H1 (cell line): ENCODE results near the gene PMF1. TPM values are rescaled to one million over a fixed set of nuclear protein-coding genes. Genes with fewer than 3 reads are reported as not detected.
A peak's percentile ranks its signal among the peaks of the same experiment; 100 is the strongest.

Experiments used
- CTCF ChIA-PET: fragments of 300-600 bp; sonication (Branson Sonifier 250); formaldehyde crosslinking; loops from one replicate; lab custom pipeline; 2021; ENCODE audit not compliant: partially characterized antibody; lab: Charles Lee
- POLR2A ChIA-PET: fragments of 300-600 bp; sonication (Branson Sonifier 250); formaldehyde crosslinking; loops from one replicate; lab custom pipeline; 2021; ENCODE audit warnings: inconsistent platforms; ENCODE audit not compliant: partially characterized antibody; lab: Charles Lee
- DNase-seq, 2 experiments: peaks; one replicate each; pipeline versions ENCODE4 v3.0.0 to v3.0.0-alpha.2; 2010 to 2022; ENCODE audit warnings: low spot score in 2 of 2, low read depth in 1 of 2, mixed read lengths in 1 of 2
- FAIRE-seq: peaks from 2 replicates; lab custom pipeline; 2011; peaks lifted over from hg19 to GRCh38; lab: Jason Lieb, UNC
- H2AFZ ChIP-seq: 2 replicates; pipeline ENCODE4 v1.8.1; 2012; ENCODE audit warnings: low read length, inconsistent platforms
- H2AK5ac ChIP-seq: 2 replicates; pipeline ENCODE4 v1.6.1; 2013; ENCODE audit warnings: low read depth, low read length
- H2BK120ac ChIP-seq: replicated peaks from 2 replicates; pipeline ENCODE3; 2013; ENCODE audit warnings: low read depth, low read length, inconsistent platforms
- H2BK12ac ChIP-seq: 2 replicates; pipeline ENCODE4 v1.6.1; 2013; ENCODE audit warnings: low read depth, low read length
- H2BK15ac ChIP-seq: 2 replicates; pipeline ENCODE4 v1.6.1; 2013; ENCODE audit warnings: low read length
- H2BK20ac ChIP-seq: 2 replicates; pipeline ENCODE4 v1.6.1; 2013; ENCODE audit warnings: low read length
- H2BK5ac ChIP-seq: 2 replicates; pipeline ENCODE4 v1.6.1; 2013; ENCODE audit warnings: low read depth, low read length
- H3K14ac ChIP-seq: 2 replicates; pipeline ENCODE4 v1.6.1; 2013; ENCODE audit warnings: inconsistent platforms; ENCODE audit not compliant: insufficient read length
- H3K18ac ChIP-seq: 2 replicates; pipeline ENCODE4 v1.6.1; 2013; ENCODE audit warnings: low read length; ENCODE audit errors: extremely low read depth
- H3K23ac ChIP-seq: 2 replicates; pipeline ENCODE4 v1.6.1; 2013; ENCODE audit warnings: inconsistent platforms; ENCODE audit not compliant: insufficient read length
- H3K23me2 ChIP-seq: 2 replicates; pipeline ENCODE4 v1.6.1; 2013; ENCODE audit warnings: low read depth, low read length
- H3K27ac ChIP-seq: 2 replicates; pipeline ENCODE4 v1.6.1; 2011; ENCODE audit warnings: low read depth, low read length, inconsistent platforms
- H3K27me3 ChIP-seq, 4 experiments: replicated peaks in 1 of 4; 1 replicate in 1 of 4; 2 replicates in 3 of 4; pipeline versions ENCODE4 v1.6.1 to v1.8.1; 2011 to 2013; ENCODE audit warnings: low read length in 3 of 4, mild to moderate bottlenecking in 3 of 4, inconsistent platforms in 2 of 4, mixed read lengths in 2 of 4, moderate library complexity in 1 of 4; ENCODE audit not compliant: control insufficient read depth in 3 of 4, insufficient read depth in 3 of 4; ENCODE audit errors: extremely low read depth in 1 of 4
- H3K36me3 ChIP-seq, 4 experiments: 2 replicates each; pipeline versions ENCODE4 v1.6.1 to v1.8.1; 2011 to 2013; ENCODE audit warnings: mild to moderate bottlenecking in 4 of 4, low read length in 3 of 4, moderate library complexity in 2 of 4, control low read depth in 1 of 4, inconsistent platforms in 1 of 4; ENCODE audit not compliant: insufficient read depth in 4 of 4, control insufficient read depth in 2 of 4
- H3K4ac ChIP-seq: replicated peaks from 2 replicates; pipeline ENCODE3; 2013; ENCODE audit warnings: low read length, low read depth, mixed read lengths, inconsistent platforms; ENCODE audit not compliant: insufficient read length
- H3K4me1 ChIP-seq, 4 experiments: replicated peaks in 1 of 4; 1 replicate in 1 of 4; 2 replicates in 3 of 4; pipeline versions ENCODE4 v1.6.1 to v1.8.1; 2011 to 2013; ENCODE audit warnings: low read length in 3 of 4, inconsistent platforms in 2 of 4, mixed read lengths in 1 of 4; ENCODE audit not compliant: insufficient read depth in 4 of 4, control insufficient read depth in 3 of 4
- H3K4me2 ChIP-seq, 2 experiments: 2 replicates each; pipeline versions ENCODE4 v1.6.1 to v1.8.1; 2011 to 2013; ENCODE audit warnings: low read depth in 2 of 2, low read length in 2 of 2, control low read depth in 1 of 2, inconsistent platforms in 1 of 2, mild to moderate bottlenecking in 1 of 2; ENCODE audit not compliant: insufficient read depth in 1 of 2
- H3K4me3 ChIP-seq, 4 experiments: fragments of 200-600, 300-600 bp in 1 of 4; sonication (generic), shearing (Covaris generic), sonication (Bioruptor Twin) in 1 of 4; 2 replicates each; pipeline versions ENCODE4 v1.5.1 to v1.8.1; 2011 to 2016; ENCODE audit warnings: low read length in 4 of 4, low read depth in 3 of 4, control low read depth in 2 of 4, inconsistent platforms in 2 of 4, mild to moderate bottlenecking in 2 of 4, mixed read lengths in 1 of 4, moderate library complexity in 1 of 4; ENCODE audit not compliant: insufficient read depth in 2 of 4; ENCODE audit errors: extremely low read depth in 1 of 4
- H3K56ac ChIP-seq: replicated peaks from 2 replicates; pipeline ENCODE3; 2013; ENCODE audit warnings: low read depth, mild to moderate bottlenecking, mixed read lengths, low read length, inconsistent platforms; ENCODE audit not compliant: insufficient read length
- H3K79me1 ChIP-seq: 2 replicates; pipeline ENCODE4 v1.6.1; 2013; ENCODE audit warnings: low read depth, low read length, control low read depth
- H3K79me2 ChIP-seq, 2 experiments: 2 replicates each; pipeline versions ENCODE4 v1.6.1 to v1.8.1; 2012 to 2013; ENCODE audit warnings: low read length in 2 of 2, mild to moderate bottlenecking in 2 of 2, inconsistent platforms in 1 of 2; ENCODE audit not compliant: insufficient read depth in 2 of 2, control insufficient read depth in 1 of 2
- H3K9ac ChIP-seq, 4 experiments: replicated peaks in 1 of 4; 1 replicate in 1 of 4; 2 replicates in 3 of 4; pipeline versions ENCODE4 v1.6.1 to v1.8.1; 2011 to 2013; ENCODE audit warnings: low read depth in 3 of 4, low read length in 3 of 4, control low read depth in 2 of 4, mild to moderate bottlenecking in 2 of 4, moderate library complexity in 2 of 4, inconsistent platforms in 1 of 4; ENCODE audit errors: extremely low read depth in 1 of 4
- H3K9me3 ChIP-seq, 2 experiments: 2 replicates each; pipeline versions ENCODE4 v1.6.1 to v1.8.1; 2012 to 2013; ENCODE audit warnings: mild to moderate bottlenecking in 2 of 2, moderate library complexity in 2 of 2, control low read depth in 1 of 2, inconsistent platforms in 1 of 2, low read depth in 1 of 2, low read length in 1 of 2, mixed read lengths in 1 of 2; ENCODE audit not compliant: insufficient read depth in 2 of 2
- H4K20me1 ChIP-seq, 2 experiments: replicated peaks in 1 of 2; 2 replicates each; pipeline versions ENCODE3 to v1.8.1; 2011 to 2013; ENCODE audit warnings: inconsistent platforms in 2 of 2, low read length in 2 of 2, mild to moderate bottlenecking in 1 of 2; ENCODE audit not compliant: insufficient read depth in 2 of 2, control insufficient read depth in 1 of 2
- H4K5ac ChIP-seq: 2 replicates; pipeline ENCODE4 v1.6.1; 2013; ENCODE audit warnings: low read length, low read depth, mixed read lengths, inconsistent platforms; ENCODE audit not compliant: insufficient read length
- H4K8ac ChIP-seq: 2 replicates; pipeline ENCODE4 v1.8.0; 2013; ENCODE audit warnings: mild to moderate bottlenecking, moderate library complexity, low read length, inconsistent platforms; ENCODE audit not compliant: insufficient read depth; ENCODE audit errors: extremely low read depth
- H4K91ac ChIP-seq: replicated peaks from 2 replicates; pipeline ENCODE3; 2013; ENCODE audit warnings: low read length, mixed read lengths, inconsistent platforms; ENCODE audit not compliant: insufficient read length
- KDM1A ChIP-seq: fragments of 200-600, 300-600 bp; sonication (generic); IDR thresholded peaks from 2 replicates; pipeline ENCODE4 v1.7.1; 2016; ENCODE audit warnings: mild to moderate bottlenecking, low read length, borderline replicate concordance
- SP1 ChIP-seq: IDR thresholded peaks from 2 replicates; pipeline ENCODE4 v1.6.1; 2011; ENCODE audit warnings: low read depth, low read length
- WGBS, 2 experiments: shearing (Covaris generic) in 1 of 2; methylation state at CpG; one replicate each; pipeline versions ENCODE4 v1.1.6 to v1.1.7; 2013 to 2015; ENCODE audit warnings: low lambda C conversion rate in 2 of 2, mixed read lengths in 2 of 2, inconsistent platforms in 1 of 2, low coverage in 1 of 2, missing lambda C conversion rate in 1 of 2; ENCODE audit not compliant: insufficient replicate concordance in 2 of 2, insufficient coverage in 1 of 2, insufficient read length in 1 of 2; ENCODE audit errors: extremely low coverage in 1 of 2, missing lambda C conversion rate in 1 of 2; 5-methylcytosine and 5-hydroxymethylcytosine counted together
- polyA plus RNA-seq, 7 experiments: library from polyadenylated mRNA; depleted of rRNA in 3 of 7; stranded (reverse) in 5 of 7; unstranded in 2 of 7; fragments of >200 nt in 5 of 7; fragments of 200-250 nt in 2 of 7; gene quantifications; 1 replicate in 5 of 7; 2 replicates in 1 of 7; 4 replicates in 1 of 7; pipeline versions ENCODE4 v1.2.1 to v1.2.3, GENCODE V29; 2011 to 2013; ENCODE audit warnings: missing spikeins in 2 of 7, mixed read lengths in 2 of 7
- total RNA-seq: library from RNA; stranded (reverse); fragmentation: NEBNext Ultra II Directional; extraction: Animal tissue kit (Norgen Biotek cat#: 25700); gene quantifications from 2 replicates; pipeline ENCODE4 v1.2.1, GENCODE V29; 2021

The PMF1 gene
- total and polyA plus RNA-seq, 2 of the 8 experiments (the other 6 are each of a cell fraction or from before 2014, with no cell fraction given), result 113 to 296 TPM

DNA sequence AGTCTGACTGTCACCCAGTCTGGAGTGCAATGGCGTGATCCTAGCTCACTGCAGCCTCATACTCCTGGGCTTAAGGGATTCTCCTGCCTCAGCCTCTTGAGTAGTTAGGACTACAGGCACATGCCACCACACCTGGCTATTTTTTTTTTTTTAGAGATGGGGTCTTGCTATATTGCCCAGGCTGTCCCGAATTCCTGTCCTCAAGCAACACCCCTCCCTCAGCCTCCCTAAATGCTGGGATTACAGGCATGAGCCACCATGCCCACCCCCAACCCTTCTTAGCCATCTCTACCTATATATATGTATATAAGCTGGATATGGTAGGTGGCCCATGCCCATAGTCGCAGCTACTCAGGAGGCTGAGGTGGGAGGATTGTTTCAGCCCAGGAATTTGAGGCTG lies 32.3 kb upstream of the PMF1 start:
- Histone ChIP-seq H3K23ac (no peak overlapping the region), H3K27ac (no peak overlapping the region), H3K4me1 (peaks cover 6 to 21% (median 14%) of the 10 kb centered on the region in 4 experiments), H3K9me3 (no peaks in the 10 kb centered on the region), H4K91ac (peak overlapping the region; percentile 85), H3K79me1 (no peaks in the 10 kb centered on the region), H3K9ac (no peak overlapping the region; a peak in 1 of 7 replicates), H3K23me2 (no peaks in the 10 kb centered on the region), H2AK5ac (peak overlapping the region; percentile 86; the same call in 1 of the 2 replicates), H2BK5ac (peak overlapping the region; percentile 93), H2BK120ac (peak overlapping the region; percentile 83), H3K18ac (peak overlapping the region; percentile 97), H2BK15ac (no peak overlapping the region), H3K4me3 (no peak overlapping the region), H3K4ac (no peak overlapping the region), H3K14ac (no peak overlapping the region), H3K27me3 (no peaks in the 10 kb centered on the region), H4K5ac (peak overlapping the region; percentile 74), H4K20me1 (no peaks in the 10 kb centered on the region), H3K36me3 (peaks cover 0 to 22% (median 0%) of the 10 kb centered on the region in 4 experiments; a peak in 2 of 8 replicates), H3K56ac (no peak overlapping the region), H3K4me2 (peak overlapping the region in 1 of 2 experiments; percentile 19; a peak in 1 of 4 replicates), H4K8ac (no peak overlapping the region; the same call in 1 of the 2 replicates), H2AFZ (no peak overlapping the region), H3K79me2 (no peaks in the 10 kb centered on the region), H2BK12ac (peak overlapping the region; percentile 92), H2BK20ac (peak overlapping the region; percentile 98; the same call in 1 of the 2 replicates)
- no peak for FAIRE-seq
- ChIA-PET CTCF (interaction anchor here (0.6 to 2.0 kb wide), 9 partner anchors 16 to 95 kb away, joined by 3 to 7 read pairs (median 4); no protein-coding TSS in a partner anchor), POLR2A (interaction anchor here (0.6 to 2.0 kb wide), 11 partner anchors 10 to 74 kb away, joined by 3 to 14 read pairs (median 3); partner anchors contain the start of genes PMF1 and SLC25A44)
- TF ChIP-seq SP1, result no peak
- peak; percentile 79; the same call in 1 of the 2 replicates for TF ChIP-seq KDM1A
- WGBS, 2 experiments, result 93% methylated on average over 3 of the region's 3 CpGs; no CpG with 5 or more reads in 1 of the 2 experiments
- no peak for DNase-seq
